Ramos (cell line): ENCODE measurements around the gene FAM163A.
"Not testable (repeated sequence)": the region's sequence is repeated elsewhere in the genome, so short reads cannot be mapped to it uniquely, and the experiment has no call there.

Source experiments
- in situ Hi-C: fragments of 300-500 bp; cut with MboI; formaldehyde crosslinking; loops from one replicate; pipeline ENCODE4 v1.14.3; 2022; ENCODE audit warnings: low sequenced_read_pairs; ENCODE audit not compliant: unreplicated experiment

The FAM163A gene

DNA sequence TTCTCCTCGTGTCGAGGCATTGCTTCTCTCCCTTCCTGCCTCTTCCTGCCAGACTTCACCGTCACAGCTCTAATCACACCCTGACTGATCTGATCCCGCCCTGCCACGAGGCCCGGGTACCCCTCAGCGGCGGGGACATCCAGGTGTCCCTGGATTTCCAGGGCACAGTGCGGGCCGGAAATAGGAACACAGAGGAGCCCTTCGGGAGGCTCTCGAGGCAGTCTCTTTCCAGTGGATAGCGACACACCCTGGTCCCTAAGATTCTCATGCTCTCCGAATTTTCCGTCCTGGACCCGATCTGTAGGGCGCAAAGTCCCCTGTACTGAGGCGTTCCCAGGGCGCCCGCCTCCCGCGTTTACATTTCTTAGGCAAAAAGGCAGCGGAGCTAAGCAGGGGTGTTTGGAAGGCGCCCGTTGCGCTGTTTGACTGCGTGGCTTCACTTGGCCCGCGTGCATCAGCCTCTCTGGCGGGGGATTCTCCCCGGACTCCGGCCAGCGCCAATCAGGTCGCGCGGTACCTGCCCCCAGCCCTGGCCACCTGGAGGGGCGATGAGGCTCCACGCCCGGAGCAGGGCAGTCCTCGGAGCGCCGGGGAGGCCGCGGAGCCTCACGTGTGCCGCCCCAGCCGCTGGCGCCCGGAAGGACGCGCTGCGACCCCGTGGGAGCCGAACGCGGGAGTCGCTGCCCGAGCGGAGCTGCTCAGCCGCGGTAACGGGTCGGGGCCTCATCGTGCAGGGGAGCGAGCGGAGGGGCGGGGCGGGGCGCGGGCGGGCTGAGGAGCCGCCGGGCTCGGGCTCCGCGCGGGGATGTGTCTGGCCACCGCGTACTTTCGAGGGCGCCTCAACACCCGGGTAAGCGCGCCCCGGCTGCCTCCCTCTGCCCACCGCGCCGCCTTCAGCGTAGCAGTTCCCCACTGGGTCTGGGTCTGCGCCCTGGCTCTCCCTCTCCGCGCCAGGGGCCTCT lies at the start of gene FAM163A:
FAM163A (plus strand) TSS at position 575 of the 962 bp plus-strand sequence. CDS start 69,807 bp downstream, outside the sequence.
- in situ Hi-C loops = no loop called here

DNA sequence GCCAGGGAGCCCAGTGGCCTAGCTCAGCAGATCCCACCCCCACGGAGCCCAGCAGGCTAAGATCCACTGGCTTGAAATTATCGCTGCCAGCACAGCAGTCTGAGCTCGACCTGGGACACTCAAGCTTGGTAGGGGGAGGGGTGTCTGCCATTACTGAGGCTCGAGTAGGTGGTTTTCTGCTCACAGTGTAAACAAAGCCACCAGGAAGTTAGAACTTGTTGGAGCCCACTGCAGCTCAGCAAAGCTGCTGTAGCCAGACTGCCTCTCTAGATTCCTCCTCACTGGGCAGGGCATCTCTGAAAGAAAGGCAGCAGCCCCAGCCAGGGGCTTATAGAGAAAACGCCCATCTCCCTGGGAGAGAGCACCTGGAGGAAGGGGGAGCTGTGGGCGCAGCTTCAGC lies 48.6 kb upstream of the FAM163A start:
- in situ Hi-C loops = not testable (repeated sequence)

DNA sequence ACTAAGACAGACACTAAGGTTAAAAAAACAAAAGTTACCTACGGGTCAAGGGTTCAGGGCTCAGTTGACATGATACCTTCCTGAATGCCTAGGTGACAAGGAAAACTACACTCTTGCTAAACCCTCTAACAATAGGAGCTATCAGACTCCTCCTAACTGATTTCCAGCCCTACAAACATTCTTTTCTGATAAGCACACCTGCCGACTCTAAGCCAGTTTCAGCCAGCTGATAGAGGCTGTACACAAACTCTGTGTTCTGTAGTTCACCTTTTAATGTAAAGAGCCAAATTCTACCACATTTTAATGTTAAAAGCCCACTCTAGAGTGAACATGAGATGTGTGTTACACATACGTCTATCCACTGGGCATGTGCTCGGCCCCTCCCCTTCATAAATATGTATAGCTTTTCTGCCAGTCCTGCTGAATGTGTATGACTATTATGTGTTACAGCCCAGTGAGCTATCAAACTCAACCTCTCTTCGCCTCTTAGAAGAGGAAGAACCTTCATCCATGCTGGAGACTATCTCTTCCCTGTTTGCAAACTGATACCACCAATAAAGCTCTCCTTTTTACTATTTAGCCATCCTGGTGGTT lies 40.0 kb upstream of the FAM163A start:
- in situ Hi-C loops = loop anchor here (25.0 kb wide), 1 partner anchor 484 kb away; no protein-coding TSS in a partner anchor

DNA sequence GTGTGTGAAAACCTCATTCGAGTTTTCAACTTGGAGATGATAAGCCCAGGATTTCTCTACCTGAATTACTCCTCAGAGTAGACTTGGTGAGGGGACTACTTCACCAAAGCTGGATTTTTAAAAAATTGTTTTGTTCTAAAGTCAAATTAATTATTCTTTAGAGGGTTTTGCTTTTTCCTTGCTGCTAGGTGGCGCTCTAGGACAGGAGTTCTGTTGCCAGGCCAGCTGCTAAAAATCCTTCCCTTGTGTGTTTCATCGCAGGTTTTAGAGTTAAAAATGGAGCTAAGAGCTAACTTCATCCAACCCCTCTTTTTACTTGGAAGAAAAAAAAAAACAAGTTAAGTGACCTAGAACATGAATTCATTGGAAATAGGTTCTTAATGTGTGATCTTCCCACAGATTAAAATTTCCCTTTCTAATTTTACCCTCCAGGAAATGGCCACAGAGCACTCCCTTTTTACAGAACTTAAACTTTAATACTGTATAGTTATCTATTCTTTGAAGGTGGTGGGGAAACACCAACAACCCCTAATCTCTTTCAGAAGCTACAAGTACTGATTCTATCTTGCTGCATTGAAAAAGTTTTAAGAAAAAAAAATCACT lies 36.7 kb upstream of the FAM163A start:
- in situ Hi-C loops = loop anchor here (25.0 kb wide), 1 partner anchor 481 kb away; no protein-coding TSS in a partner anchor

DNA sequence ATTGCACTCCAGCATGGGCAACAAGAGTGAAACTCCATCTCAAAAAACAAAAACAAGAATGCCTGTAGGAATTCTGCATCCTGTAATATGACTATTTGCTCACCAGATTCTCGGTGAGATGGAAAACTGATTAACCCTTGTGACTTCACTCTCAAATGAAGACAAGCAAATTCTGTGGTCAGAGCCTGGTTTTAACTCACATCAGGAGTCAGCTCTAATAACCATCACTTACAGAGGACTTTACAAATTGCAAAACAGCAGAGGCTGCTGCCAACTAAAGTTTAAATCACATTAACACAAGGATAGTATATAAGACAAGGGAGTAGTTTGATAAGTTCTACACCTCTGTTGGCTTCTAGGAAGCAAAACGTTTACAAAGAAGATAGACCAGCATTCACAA lies 35.7 kb upstream of the FAM163A start:
- in situ Hi-C loops = loop anchor here (25.0 kb wide), 1 partner anchor 480 kb away; no protein-coding TSS in a partner anchor

DNA sequence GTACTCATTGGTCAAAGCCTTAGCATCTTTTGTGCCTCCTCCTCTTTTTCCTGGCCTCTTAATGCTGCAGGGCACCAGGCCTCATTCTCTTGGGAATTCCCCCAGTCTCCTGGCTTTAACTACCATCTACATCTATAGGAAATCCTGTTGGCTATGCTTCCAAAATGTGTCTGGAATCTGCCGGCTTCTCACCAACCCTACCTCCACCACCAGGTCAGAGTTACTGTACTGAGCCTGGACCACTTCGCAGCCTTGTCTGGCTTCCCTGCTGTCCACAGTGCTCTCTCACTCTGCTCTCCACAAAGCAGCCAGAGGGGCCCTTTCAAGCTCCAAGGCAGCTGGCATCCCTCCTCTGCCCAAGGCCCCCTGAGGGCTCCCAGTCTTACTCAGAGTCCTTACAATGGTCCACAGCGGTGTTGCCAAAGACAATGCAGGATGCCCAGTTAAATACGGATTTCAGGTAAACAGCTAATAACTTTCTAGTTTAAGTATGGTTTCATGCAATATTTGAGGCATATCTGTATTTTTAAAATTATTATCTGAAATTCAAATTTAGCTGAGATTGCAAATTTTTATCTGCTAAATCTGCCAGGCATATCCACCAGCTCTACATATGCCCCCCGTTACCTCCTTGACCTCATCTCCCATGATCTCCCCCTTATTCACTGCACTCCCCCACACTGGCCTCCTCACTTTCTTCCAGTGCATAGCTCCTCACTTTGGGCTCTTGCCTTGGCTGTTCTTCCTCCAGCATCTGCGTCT lies 34.5 kb upstream of the FAM163A start:
- in situ Hi-C loops = loop anchor here (25.0 kb wide), 1 partner anchor 479 kb away; no protein-coding TSS in a partner anchor

DNA sequence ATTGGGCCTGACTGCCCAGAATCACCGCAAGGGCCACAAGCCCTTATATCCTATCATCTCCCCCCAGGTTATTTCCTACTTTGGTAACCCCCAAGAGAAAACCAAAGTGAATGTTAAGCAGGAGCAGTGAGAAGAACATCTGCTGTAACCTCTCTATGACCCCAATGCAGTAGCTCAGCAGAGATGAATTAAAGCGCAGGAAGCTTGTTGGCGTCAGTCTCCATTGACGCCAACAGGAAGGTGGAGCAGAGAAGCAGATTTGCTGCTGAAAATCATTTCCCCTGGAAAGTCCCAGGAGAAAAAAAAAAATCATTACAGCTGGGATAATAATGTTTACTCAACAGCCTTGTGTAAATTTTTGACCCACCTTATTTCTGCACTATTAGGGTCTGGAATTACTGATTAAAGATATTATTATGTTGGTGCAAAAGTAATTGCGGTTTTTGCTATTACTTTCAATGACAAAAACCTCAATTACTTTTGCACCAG lies 33.2 kb upstream of the FAM163A start:
- in situ Hi-C loops = loop anchor here (10.0 to 25.0 kb wide), 2 partner anchors 105 to 477 kb away; no protein-coding TSS in a partner anchor

DNA sequence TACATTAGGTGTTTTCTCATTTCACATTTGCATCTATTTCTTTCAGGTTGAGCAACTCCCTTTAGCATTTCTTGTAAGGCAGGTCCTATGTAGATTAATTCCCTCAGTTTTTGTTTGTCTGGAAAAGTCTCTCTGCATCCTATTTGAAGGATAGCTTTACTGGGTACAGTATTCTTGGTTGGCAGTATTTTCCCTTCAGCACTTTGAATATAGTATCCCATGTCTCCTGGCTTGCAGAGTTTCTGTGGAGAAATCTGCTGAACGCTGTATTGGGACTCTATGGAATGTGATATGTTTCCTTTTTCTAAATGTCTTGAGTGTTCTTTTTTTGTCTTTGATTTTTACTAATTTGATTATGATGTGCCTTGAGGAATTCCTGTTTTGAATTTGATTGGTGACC lies 28.9 kb upstream of the FAM163A start:
- in situ Hi-C loops = loop anchor here (10.0 to 25.0 kb wide), 2 partner anchors 101 to 473 kb away; no protein-coding TSS in a partner anchor

DNA sequence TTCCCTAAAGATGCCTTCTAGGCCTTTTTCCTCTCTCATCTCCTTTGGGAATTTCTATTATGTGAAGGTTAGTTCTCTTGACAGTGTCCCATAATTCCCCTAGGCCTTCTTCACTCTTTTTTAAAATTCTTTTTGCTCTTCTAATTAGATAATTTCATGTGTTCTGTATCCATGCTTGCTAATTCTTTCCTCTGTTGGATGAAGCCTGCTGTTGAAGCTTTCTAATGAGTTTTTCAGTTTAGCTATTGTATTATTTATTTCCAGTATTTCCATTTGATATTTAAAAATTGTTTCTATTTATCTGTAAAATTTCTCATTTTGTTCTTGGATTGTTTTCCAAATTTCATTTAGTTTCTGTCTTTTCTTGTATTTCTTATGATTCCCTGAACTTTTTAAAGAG lies 28.5 kb upstream of the FAM163A start:
- in situ Hi-C loops = loop anchor here (10.0 to 25.0 kb wide), 2 partner anchors 100 to 473 kb away; no protein-coding TSS in a partner anchor

DNA sequence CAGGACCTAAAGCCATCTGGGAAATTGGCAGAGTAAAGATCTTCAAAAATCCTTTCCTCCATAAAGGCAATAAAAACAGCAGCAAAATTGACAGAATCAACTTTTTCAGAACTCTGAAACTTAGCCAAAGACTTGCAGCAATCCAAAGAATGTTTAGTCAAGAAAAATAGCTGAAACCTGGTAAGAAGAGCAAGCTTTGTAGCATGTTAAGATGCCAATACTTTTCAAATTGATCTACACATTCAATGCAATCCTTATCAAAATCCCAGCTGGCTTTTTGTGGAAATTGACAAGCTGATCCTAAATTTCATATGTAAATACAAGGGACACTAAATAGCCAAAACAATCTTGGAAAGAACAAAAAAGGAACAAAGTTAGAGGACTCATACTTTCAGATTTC lies 23.8 kb upstream of the FAM163A start:
- in situ Hi-C loops = loop anchor here (10.0 to 25.0 kb wide), 2 partner anchors 96 to 468 kb away; no protein-coding TSS in a partner anchor

DNA sequence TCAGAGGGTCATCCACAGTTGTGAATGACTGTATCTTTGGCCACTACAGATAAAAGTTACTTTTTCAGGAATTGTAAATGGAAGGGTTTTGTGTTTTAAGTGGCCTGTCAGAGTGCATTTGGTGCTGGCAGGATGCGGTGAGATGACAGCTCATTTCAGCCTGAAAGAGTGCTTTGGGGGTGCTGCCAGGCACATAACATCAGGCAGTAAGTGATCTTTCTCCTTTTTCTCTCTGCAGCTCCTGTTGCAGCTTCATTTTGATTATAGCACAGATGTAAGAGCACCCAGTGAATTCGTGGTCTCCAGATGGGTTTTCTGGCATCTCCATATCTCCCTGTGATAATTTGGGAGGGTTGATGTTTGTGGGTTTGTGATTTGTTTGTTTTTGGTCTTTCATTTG lies 14.8 kb upstream of the FAM163A start:
- in situ Hi-C loops = no loop called here

DNA sequence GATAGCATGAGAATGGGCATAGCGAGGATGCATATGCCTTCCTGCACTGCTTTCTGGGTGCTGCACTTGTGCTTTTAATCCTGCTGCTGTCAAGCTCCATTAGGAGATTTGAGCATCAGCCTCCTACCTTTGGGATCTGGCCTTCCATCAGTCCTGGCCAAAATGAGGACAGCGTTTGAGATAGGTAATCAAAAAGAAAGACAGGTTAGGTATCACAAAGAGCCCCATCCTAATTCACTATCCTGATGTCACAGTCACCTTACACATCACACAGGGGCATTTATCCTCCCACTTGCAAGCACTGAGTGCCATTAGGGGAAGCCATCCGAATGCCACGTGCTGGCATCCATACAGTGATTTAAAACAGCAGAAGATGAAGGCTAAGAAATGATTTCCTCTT lies 13.2 kb upstream of the FAM163A start:
- in situ Hi-C loops = no loop called here

DNA sequence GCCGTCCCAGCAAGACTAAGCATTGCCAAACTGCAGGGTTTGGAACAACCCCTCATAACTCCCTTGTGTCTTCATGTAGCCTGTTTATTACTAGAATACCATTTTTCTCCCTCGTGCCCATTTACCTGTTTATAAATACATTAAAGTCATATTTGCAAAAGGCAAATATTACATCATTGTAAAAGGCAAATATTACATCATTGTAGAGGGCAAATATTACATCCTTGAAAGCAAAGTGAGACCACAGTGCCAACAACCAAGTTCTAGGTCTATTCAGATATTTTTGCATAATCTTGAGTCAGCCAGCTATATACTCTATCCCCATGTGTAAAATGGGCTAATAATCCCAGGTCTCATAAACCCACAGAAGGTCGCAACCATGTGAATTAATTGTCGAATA lies 11.4 kb upstream of the FAM163A start:
- in situ Hi-C loops = no loop called here

DNA sequence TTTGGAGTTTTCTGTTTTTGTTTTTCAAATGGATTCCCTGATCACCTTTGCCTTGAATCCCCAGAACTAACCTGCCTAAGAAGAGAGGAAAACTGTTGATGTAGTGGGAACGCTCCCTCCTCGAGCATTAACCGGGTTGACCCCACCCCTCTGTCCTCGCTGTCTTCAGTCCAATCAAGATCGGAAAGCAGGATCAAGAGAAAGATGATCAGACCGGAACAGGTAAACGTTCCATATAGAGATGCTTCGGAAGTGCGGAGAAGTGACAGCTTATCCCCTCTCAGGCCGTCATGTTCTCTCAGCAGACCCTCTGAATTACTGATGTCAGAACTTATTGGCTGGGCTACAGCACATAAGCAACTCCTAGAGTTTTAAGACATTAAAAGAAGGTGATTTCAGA lies 800 bp upstream of the FAM163A start:
- in situ Hi-C loops = no loop called here

DNA sequence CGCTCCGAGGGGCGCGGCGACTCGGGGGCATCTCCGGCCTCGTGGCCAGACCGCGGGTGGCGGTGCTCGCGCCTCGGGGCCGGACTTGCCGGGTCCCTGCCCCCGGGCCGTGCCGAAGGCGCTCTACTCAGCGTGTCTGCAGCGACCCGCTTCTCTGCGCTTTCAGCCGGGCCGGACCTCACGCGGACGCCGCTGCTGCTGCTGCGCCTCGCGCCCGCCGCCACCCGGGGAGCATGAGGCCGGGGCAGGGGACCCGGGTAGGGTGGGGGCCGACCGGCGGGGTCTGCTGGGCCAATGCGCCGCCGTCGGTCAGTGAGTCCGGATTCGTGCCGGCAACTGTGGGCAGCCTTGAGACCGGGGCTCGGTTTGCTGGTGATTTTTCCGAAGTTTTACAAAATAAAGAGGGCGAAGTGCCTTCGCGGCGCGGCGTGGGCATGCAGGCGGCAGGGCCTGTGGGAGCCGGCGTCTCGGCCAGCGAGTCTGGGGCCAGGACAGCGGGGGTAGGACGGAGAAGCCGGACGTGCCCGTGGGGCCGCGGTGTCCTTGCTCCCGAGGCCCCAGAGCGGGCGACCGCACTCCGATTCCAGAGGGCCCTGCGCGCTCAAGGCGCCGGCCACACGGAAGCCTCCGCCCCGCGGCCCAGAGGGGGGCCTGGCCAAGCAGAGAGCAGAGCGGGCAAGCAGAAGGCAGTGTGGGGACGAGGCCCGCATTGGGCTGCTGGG lies 749 bp downstream of the FAM163A start:
- in situ Hi-C loops = no loop called here

DNA sequence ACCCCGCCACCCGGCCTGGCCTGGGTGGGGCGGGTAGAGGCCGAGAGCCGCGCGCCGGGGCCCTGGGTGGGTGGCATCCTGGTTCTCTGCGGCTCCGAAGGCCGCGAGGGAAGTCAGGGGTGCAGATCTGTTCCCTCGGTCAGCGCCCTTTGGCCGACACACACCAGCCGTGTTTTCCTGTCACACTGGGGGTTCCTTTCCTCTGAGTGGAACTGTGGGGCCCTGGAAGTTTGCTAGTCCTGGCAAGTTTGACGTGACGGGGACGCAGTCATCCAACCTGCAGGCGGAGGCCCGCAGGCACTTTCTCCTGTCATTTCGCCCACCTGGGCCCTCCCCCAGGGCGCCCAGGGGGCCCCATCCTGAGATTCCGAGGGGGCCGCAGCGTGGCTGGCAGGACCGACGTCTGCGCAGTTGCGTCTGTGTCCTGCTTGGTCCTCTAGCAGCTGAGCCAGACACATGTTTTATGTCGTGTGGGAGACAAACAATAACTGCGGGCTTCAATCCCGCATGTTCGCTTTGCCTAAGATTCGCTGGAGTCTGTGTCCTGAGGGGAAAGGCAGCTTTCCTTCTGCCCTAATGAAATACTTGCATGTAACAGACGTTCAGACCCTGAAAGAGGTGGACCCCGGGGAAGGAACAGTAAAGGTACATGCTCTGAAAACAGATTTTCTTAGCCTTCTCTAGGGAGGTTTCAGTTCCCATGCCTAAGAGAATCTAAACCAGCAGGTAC lies 1.5 kb downstream of the FAM163A start:
- in situ Hi-C loops = no loop called here

DNA sequence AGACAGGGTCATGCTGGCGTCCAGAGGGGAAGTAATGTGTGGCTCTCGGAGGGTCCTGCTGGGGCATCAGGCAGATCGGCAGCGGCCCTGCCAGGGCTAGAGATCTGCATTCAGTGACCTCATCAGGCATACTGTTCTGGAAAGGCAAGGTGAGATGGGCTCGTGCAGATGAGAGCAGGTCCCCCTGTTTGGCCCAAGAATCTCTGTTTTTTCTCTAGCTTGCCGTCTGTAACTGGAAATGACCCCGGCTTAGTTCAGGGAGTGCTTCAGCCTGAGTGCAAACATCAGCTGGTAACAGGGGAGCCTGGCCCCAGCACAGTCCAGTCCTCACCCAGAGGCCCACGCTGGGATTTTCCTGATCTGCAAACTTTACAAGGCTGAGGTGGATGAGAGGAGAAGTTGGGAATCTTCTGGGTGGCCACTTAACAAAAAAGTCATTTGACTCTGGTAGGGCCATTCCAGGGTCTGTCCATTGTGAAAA lies 2.1 kb downstream of the FAM163A start:
- in situ Hi-C loops = no loop called here

DNA sequence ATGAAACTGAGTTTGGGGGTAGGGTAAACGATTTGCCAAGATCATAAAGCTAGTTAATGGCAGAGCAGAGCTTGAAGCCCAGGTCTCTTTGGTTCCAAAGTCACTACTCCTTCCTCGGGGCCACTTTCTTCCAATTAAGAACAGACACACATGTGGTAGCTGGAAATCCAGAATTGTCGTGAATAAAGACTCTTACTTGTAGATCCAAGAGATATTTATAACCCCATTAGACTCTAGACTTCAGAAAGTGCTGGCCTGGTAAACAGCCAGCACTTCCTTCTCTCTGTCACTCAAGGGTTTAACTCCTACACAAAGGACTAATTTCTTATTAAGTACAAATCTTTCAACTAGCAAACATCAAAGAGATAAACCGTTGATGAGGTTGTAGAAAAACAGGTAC lies 2.7 kb downstream of the FAM163A start:
- in situ Hi-C loops = no loop called here
